OCI-LY3 (cell line): ENCODE results near the gene TGIF1.

Experiments used
- CTCF ChIP-seq: fragments of 200-600, 300-600 bp; sonication (generic); IDR thresholded peaks from 2 replicates; pipeline ENCODE4 v1.5.1; 2014; ENCODE audit warnings: antibody characterized with exemption, low read length, low read depth
- EZH2phosphoT487 ChIP-seq: fragments of 200-600 bp; shearing (Covaris generic); IDR thresholded peaks from 2 replicates; pipeline ENCODE4 v1.6.1; 2018; ENCODE audit warnings: antibody characterized with exemption, mixed run types, low read depth

GRCh38 chr18:3479978-3480509 lies 30.1 kb downstream of the TGIF1 start:
- TF ChIP-seq CTCF (no peak), EZH2phosphoT487 (no peak)
